WTC11 (cell line): ENCODE measurements around the gene RITA1. TPM values are rescaled to one million over a fixed set of nuclear protein-coding genes. Genes with fewer than 3 reads are reported as not detected.

Experiments
- ATAC-seq: fragments of 200-7000 bp; cut with Tn5 transposase; 2 replicates; pipeline ENCODE4 v1.10.0; 2021; ENCODE audit warnings: mild to moderate bottlenecking, moderate library complexity
- CTCF ChIA-PET: fragments of 300-600 bp; sonication (Branson Sonifier 250); formaldehyde crosslinking; loops from one replicate; lab custom pipeline; 2021; ENCODE audit warnings: antibody characterized with exemption; lab: Charles Lee
- POLR2A ChIA-PET: fragments of 350-600 bp; sonication (Branson Sonifier 250); formaldehyde crosslinking; loops from one replicate; lab custom pipeline; 2021; ENCODE audit warnings: antibody characterized with exemption; lab: Charles Lee
- DNase-seq: peaks from one replicate; pipeline ENCODE4 v3.0.0; 2021; ENCODE audit warnings: low spot score
- H3K27ac Mint-ChIP-seq: 2 replicates; pipeline ENCODE4 v1.8.0; 2021; ENCODE audit warnings: mixed read lengths
- H3K27me3 Mint-ChIP-seq: 2 replicates; pipeline ENCODE4 v1.8.0; 2021; ENCODE audit warnings: low read depth, mild to moderate bottlenecking, moderate library complexity, mixed read lengths
- H3K36me3 Mint-ChIP-seq: 2 replicates; pipeline ENCODE4 v1.8.0; 2021; ENCODE audit warnings: mixed read lengths
- H3K4me1 Mint-ChIP-seq: 2 replicates; pipeline ENCODE4 v1.8.0; 2022; ENCODE audit warnings: mixed read lengths
- H3K4me3 Mint-ChIP-seq: 2 replicates; pipeline ENCODE4 v1.8.0; 2021; ENCODE audit warnings: mild to moderate bottlenecking, moderate library complexity, mixed read lengths
- H3K9me3 Mint-ChIP-seq: 2 replicates; pipeline ENCODE4 v1.8.0; 2021; ENCODE audit warnings: mixed read lengths
- AR ChIP-seq: fragments of 250-450 bp; sonication (Bioruptor Pico); IDR thresholded peaks from 2 replicates; pipeline ENCODE4 v1.9.0; 2021; ENCODE audit warnings: mild to moderate bottlenecking
- ARID4B ChIP-seq: sonication (generic); formaldehyde crosslinking; IDR thresholded peaks from 2 replicates; pipeline ENCODE4 v1.8.0; 2023; ENCODE audit warnings: missing genetic modification reagents, mild to moderate bottlenecking, borderline replicate concordance
- ATF1 ChIP-seq: sonication (generic); formaldehyde crosslinking; IDR thresholded peaks from 2 replicates; pipeline ENCODE4 v1.8.1; 2023; ENCODE audit warnings: mild to moderate bottlenecking, moderate library complexity, missing genetic modification reagents
- E2F5 ChIP-seq: sonication (generic); formaldehyde crosslinking; IDR thresholded peaks from 2 replicates; pipeline ENCODE4 v1.8.1; 2022; ENCODE audit warnings: mild to moderate bottlenecking, moderate library complexity, missing genetic modification reagents
- ELF4 ChIP-seq: sonication (generic); formaldehyde crosslinking; IDR thresholded peaks from 2 replicates; pipeline ENCODE4 v1.8.1; 2022; ENCODE audit warnings: low read depth, mild to moderate bottlenecking, moderate library complexity, missing genetic modification reagents
- ESRRA ChIP-seq: sonication (generic); formaldehyde crosslinking; IDR thresholded peaks from 2 replicates; pipeline ENCODE4 v1.8.1; 2022; ENCODE audit warnings: mild to moderate bottlenecking, missing genetic modification reagents, borderline replicate concordance
- FOXK1 ChIP-seq: sonication (generic); formaldehyde crosslinking; IDR thresholded peaks from 2 replicates; pipeline ENCODE4 v1.8.0; 2022; ENCODE audit warnings: mild to moderate bottlenecking, moderate library complexity, missing genetic modification reagents
- JAZF1 ChIP-seq: fragments of 250-450 bp; sonication (Bioruptor Pico); IDR thresholded peaks from 2 replicates; pipeline ENCODE4 v1.9.0; 2021; ENCODE audit warnings: moderate library complexity, mild to moderate bottlenecking, inconsistent platforms
- NFYB ChIP-seq: sonication (generic); formaldehyde crosslinking; conservative IDR thresholded peaks from 2 replicates; pipeline ENCODE4 v1.8.0; 2022; ENCODE audit warnings: low read depth, missing genetic modification reagents
- OVOL2 ChIP-seq: fragments of 250-450 bp; sonication (Bioruptor Pico); IDR thresholded peaks from 2 replicates; pipeline ENCODE4 v1.9.0; 2021; ENCODE audit warnings: mild to moderate bottlenecking, borderline replicate concordance
- PRRX2 ChIP-seq: fragments of 250-450 bp; sonication (Bioruptor Pico); IDR thresholded peaks from 2 replicates; pipeline ENCODE4 v1.8.0; 2021; ENCODE audit warnings: mild to moderate bottlenecking
- SMAD4 ChIP-seq: sonication (generic); formaldehyde crosslinking; IDR thresholded peaks from 2 replicates; pipeline ENCODE4 v1.8.0; 2022; ENCODE audit warnings: mild to moderate bottlenecking, missing genetic modification reagents
- SOX15 ChIP-seq: fragments of 250-450 bp; sonication (Bioruptor Pico); IDR thresholded peaks from 2 replicates; pipeline ENCODE4 v1.9.0; 2021; ENCODE audit warnings: mild to moderate bottlenecking
- TP53 ChIP-seq: sonication (generic); formaldehyde crosslinking; IDR thresholded peaks from 2 replicates; pipeline ENCODE4 v1.8.1; 2023; ENCODE audit warnings: mild to moderate bottlenecking, missing genetic modification reagents
- USF1 ChIP-seq: sonication (generic); formaldehyde crosslinking; IDR thresholded peaks from 2 replicates; pipeline ENCODE4 v1.8.0; 2022; ENCODE audit warnings: mild to moderate bottlenecking, missing genetic modification reagents
- USF2 ChIP-seq: sonication (generic); formaldehyde crosslinking; IDR thresholded peaks from 2 replicates; pipeline ENCODE4 v1.8.1; 2023; ENCODE audit warnings: mild to moderate bottlenecking, missing genetic modification reagents, moderate library complexity
- ZNF219 ChIP-seq: sonication (generic); formaldehyde crosslinking; IDR thresholded peaks from 2 replicates; pipeline ENCODE4 v1.8.0; 2023; ENCODE audit warnings: missing genetic modification reagents, mild to moderate bottlenecking, borderline replicate concordance
- ZNF232 ChIP-seq: sonication (generic); formaldehyde crosslinking; IDR thresholded peaks from 2 replicates; pipeline ENCODE4 v1.8.0; 2022; ENCODE audit warnings: mild to moderate bottlenecking, missing genetic modification reagents
- total RNA-seq: library from RNA; stranded (reverse); gene quantifications from 3 replicates; pipeline ENCODE4 v1.2.3, GENCODE V29; 2021

Gene RITA1
- total RNA-seq, 1 experiment from 2014 or later: 29.3 TPM

- TF ChIP-seq AR (CRISPR knock-in tag) (no peak), ELF4 (CRISPR knock-in tag) (no peak), USF2 (peak; percentile 88), E2F5 (CRISPR knock-in tag) (no peak), ATF1 (no peak), NFYB (peak; percentile 77), USF1 (CRISPR knock-in tag) (peak; percentile 82), SMAD4 (no peak)
These were observed 5.2 kb downstream of the RITA1 start (continued) for GRCh38 chr12:113190761-113191160.

- ATAC-seq (no peak), DNase-seq (no peak)
- TF ChIP-seq ZNF219 (CRISPR knock-in tag) (no peak), OVOL2 (CRISPR knock-in tag) (no peak), ZNF232 (CRISPR knock-in tag) (no peak), TP53 (CRISPR knock-in tag) (no peak), JAZF1 (CRISPR knock-in tag) (no peak), PRRX2 (CRISPR knock-in tag) (no peak), ESRRA (CRISPR knock-in tag) (no peak), FOXK1 (no peak), SOX15 (no peak), ARID4B (CRISPR knock-in tag) (no peak), SMAD4 (no peak)
- CTCF ChIA-PET: interaction anchor here (1.3 kb wide), 2 partner anchors 98 to 234 kb away, joined by 3 read pairs; no protein-coding TSS in a partner anchor
- POLR2A ChIA-PET: interaction anchor here (0.8 kb wide), 1 partner anchor 28 kb away, joined by 4 read pairs; no protein-coding TSS in a partner anchor
- Mint-ChIP-seq H3K9me3 (no peaks in the 10 kb centered on the region), H3K4me1 (peaks cover 16% of the 10 kb centered on the region), H3K36me3 (peaks cover 33% of the 10 kb centered on the region), H3K27me3 (no peaks in the 10 kb centered on the region), H3K27ac (no peak overlapping the region), H3K4me3 (no peak overlapping the region)
These were observed 5.7 kb downstream of the RITA1 start for GRCh38 chr12:113191227-113191626.
